Gastroesophageal sphincter (tissue), 4 donors: ENCODE results near the gene SLC1A2. TPM values are rescaled to one million over a fixed set of nuclear protein-coding genes. Genes with fewer than 3 reads are reported as not detected.

Source experiments
- ATAC-seq: fragments of 150-250 bp; one replicate; pipeline ENCODE4 v1.9.1; 2016; ENCODE audit warnings: mild to moderate bottlenecking, moderate library complexity
- H3K27ac ChIP-seq, 4 donors: fragments of 200-600 bp; sonication (generic) in 3 of 4; 1 replicate in 3 of 4; 2 replicates in 1 of 4; pipeline ENCODE4 v1.5.1; 2016 to 2019
- H3K27me3 ChIP-seq: fragments of 200-600 bp; sonication (generic); one replicate; pipeline ENCODE4 v1.5.1; 2019
- H3K36me3 ChIP-seq, 2 donors: fragments of 200-600 bp; sonication (generic); one replicate each; pipeline ENCODE4 v1.5.1; 2019; ENCODE audit warnings: control low read depth in 1 of 2
- H3K4me1 ChIP-seq, 3 donors: fragments of 200-600 bp; sonication (generic); 1 replicate in 2 of 3; 2 replicates in 1 of 3; pipeline ENCODE4 v1.5.1; 2016 to 2019; ENCODE audit warnings: control low read depth in 2 of 3
- H3K4me3 ChIP-seq, 2 donors: fragments of 200-600 bp; sonication (generic); one replicate each; pipeline ENCODE4 v1.5.1; 2019; ENCODE audit warnings: mild to moderate bottlenecking in 1 of 2, moderate library complexity in 1 of 2
- H3K9me3 ChIP-seq, 3 donors: fragments of 200-600 bp; sonication (generic); one replicate each; pipeline ENCODE4 v1.5.1; 2017 to 2019; ENCODE audit warnings: control low read depth in 2 of 3
- EP300 ChIP-seq: sonication (generic); formaldehyde crosslinking; IDR thresholded peaks from one replicate; pipeline ENCODE4 v1.6.1; 2017; ENCODE audit warnings: antibody characterized with exemption, mild to moderate bottlenecking
- POLR2A ChIP-seq, 2 donors: fragments of 450-650 bp; IDR thresholded peaks; one replicate each; pipeline ENCODE4 v1.6.1; 2017; ENCODE audit warnings: antibody characterized with exemption in 2 of 2, mild to moderate bottlenecking in 2 of 2, moderate library complexity in 1 of 2
- POLR2AphosphoS5 ChIP-seq: sonication (generic); formaldehyde crosslinking; IDR thresholded peaks from one replicate; pipeline ENCODE4 v1.6.1; 2017; ENCODE audit warnings: antibody characterized with exemption
- WGBS, 2 donors: methylation state at CpG; one replicate each; pipeline ENCODE4 v1.1.5; 2018; ENCODE audit warnings: low coverage in 1 of 2; 5-methylcytosine and 5-hydroxymethylcytosine counted together
- total RNA-seq, 4 donors: library from RNA; depleted of rRNA; stranded (reverse); fragments of >200 nt; gene quantifications; one replicate each; pipeline ENCODE4 v1.1.0, GENCODE V29; 2016
- TF ChIP-seq, protein P1 (sequence below), 4 experiments: fragments of 200-600 bp in 2 of 4; fragments of 450-650 bp in 2 of 4; sonication (generic) in 1 of 4; IDR thresholded peaks; one replicate each; pipeline ENCODE4 v1.5.1; 2017 to 2019; ENCODE audit warnings: antibody characterized with exemption in 4 of 4, mild to moderate bottlenecking in 2 of 4, moderate library complexity in 2 of 4

The SLC1A2 gene
- total RNA-seq, 4 donors from 2014 or later = 0.12 to 1.5 (median 0.40) TPM; not detected in 1

DNA sequence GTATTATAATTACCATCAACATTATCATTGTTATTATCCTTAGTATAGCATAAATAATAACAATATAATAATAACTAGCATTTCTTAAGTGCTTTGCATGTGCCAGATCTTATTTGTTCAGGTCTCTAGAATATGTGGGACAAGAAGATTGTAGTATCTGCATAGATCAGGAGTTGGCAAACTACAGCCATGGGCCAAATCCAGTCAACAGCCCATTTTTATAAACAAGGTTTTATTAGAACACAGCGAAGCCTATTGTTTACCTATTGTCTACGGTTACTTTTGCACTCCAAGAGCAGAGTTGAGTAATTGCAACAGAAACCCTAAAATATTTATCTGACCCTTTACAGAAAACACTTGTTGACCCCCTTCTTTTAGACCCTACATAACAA is 81.4 kb downstream of the SLC1A2 start:
- Histone ChIP-seq H3K27ac (no peak overlapping the region), H3K4me1 (no peaks in the 10 kb centered on the region), H3K27me3 (no peaks in the 10 kb centered on the region), H3K36me3 (no peaks in the 10 kb centered on the region), H3K4me3 (no peak overlapping the region), H3K9me3 (no peaks in the 10 kb centered on the region)
- ATAC-seq = no peak
- TF ChIP-seq, protein P1, sequence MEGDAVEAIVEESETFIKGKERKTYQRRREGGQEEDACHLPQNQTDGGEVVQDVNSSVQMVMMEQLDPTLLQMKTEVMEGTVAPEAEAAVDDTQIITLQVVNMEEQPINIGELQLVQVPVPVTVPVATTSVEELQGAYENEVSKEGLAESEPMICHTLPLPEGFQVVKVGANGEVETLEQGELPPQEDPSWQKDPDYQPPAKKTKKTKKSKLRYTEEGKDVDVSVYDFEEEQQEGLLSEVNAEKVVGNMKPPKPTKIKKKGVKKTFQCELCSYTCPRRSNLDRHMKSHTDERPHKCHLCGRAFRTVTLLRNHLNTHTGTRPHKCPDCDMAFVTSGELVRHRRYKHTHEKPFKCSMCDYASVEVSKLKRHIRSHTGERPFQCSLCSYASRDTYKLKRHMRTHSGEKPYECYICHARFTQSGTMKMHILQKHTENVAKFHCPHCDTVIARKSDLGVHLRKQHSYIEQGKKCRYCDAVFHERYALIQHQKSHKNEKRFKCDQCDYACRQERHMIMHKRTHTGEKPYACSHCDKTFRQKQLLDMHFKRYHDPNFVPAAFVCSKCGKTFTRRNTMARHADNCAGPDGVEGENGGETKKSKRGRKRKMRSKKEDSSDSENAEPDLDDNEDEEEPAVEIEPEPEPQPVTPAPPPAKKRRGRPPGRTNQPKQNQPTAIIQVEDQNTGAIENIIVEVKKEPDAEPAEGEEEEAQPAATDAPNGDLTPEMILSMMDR (IDR thresholded peaks at IDR 0.05) = no peak
- no peak for TF ChIP-seq POLR2A (IDR thresholded peaks at IDR 0.05)
- no peak for TF ChIP-seq EP300
- no peak for TF ChIP-seq POLR2AphosphoS5
- WGBS, 2 donors = 56 to 100% methylated on average over 1 to 2 of the region's 2 CpGs

DNA sequence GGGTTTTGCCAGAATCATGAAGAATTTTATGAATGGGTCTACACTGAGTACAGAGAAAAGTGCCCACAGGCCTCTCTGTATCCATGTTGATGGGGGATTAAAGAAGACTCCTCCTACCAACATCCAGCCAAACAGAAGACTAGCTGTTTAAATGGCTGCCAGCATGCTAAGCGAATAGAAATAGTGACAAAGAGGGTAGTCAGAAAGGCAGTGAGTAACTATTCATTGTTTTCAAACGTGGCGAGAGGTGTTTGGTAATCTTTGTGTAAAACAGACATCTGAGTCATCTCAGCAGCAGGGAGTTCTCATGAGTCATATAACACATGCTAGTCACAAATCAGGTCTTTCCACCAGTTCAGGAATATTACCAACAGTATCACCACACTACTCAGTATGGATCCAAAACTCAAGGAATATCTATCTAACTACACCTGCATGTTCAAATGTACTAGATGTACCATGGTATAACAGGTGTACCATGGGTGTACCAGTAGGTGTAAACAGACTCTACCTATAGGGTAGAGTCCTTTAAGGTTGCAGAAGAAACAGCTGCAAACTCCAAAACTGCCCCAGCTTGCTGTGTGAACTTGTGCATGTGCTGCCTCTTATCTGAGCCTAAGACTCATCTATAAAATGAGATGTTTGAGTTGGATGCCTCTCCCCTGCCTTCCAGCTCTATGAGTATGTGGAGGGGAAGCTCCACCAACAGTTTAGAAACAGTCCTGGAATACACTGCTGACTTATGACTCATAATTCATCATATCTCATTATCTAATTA is 82.0 kb downstream of the SLC1A2 start:
- H3K4me3 ChIP-seq = no peak overlapping the region
- no peaks in the 10 kb centered on the region for H3K27me3 ChIP-seq
- TF ChIP-seq, protein P1 (IDR thresholded peaks at IDR 0.05) = no peak
- TF ChIP-seq POLR2A (IDR thresholded peaks at IDR 0.05) = no peak
- TF ChIP-seq POLR2AphosphoS5 = no peak
- no peak for TF ChIP-seq EP300
- no peaks in the 10 kb centered on the region for H3K9me3 ChIP-seq
- peak; percentile 71 for ATAC-seq
- no peaks in the 10 kb centered on the region for H3K36me3 ChIP-seq
- WGBS, 2 donors = 12 to 43% methylated on average over 3 of the region's 3 CpGs
- no peaks in the 10 kb centered on the region for H3K4me1 ChIP-seq
- H3K27ac ChIP-seq = no peak overlapping the region

DNA sequence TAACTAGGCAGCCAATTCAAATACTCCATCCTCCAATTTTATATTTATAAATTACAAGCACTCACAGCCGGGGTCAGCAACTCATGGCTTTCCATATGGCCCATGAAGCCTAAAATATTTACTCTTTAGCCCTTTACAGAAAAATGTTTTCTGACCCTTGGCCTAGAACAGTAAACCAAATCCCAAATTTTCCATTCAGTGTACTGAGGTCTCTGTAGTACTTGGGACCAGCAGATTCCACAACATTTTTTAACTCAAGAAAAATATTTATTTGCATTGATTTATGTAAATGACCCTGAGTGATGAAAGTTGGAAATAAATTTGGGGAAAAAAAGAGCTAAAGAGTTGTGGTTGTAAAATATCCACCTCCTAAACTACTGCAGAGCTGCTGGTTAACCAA is 82.6 kb downstream of the SLC1A2 start:
- Histone ChIP-seq H3K4me1 (no peaks in the 10 kb centered on the region), H3K4me3 (no peak overlapping the region), H3K36me3 (no peaks in the 10 kb centered on the region), H3K9me3 (no peaks in the 10 kb centered on the region), H3K27ac (no peak overlapping the region), H3K27me3 (no peaks in the 10 kb centered on the region)
- WGBS, 2 donors = 50 to 57% methylated on average over 1 of the region's 1 CpG
- no peak for ATAC-seq
- TF ChIP-seq, protein P1 (IDR thresholded peaks at IDR 0.05) = no peak
- TF ChIP-seq POLR2A (IDR thresholded peaks at IDR 0.05) (no peak), EP300 (no peak), POLR2AphosphoS5 (no peak)

DNA sequence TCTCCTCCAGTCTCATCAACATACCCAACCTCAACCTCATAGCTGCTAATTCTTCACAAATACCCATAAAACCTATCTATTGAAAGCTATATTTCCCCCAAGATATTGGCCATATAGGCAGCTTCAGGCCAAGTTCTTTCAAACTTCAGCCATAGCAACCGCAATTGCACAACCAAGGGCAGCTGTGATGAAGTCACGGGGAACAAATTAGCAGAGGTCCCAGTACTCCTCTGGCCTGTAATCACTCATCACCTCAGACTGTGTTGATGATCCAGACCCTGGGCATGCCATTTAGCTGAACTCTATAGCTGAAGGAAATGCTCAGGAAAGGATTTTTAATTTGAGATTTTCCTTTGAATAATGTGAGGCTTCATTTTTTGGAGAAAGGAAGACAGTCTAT is 84.1 kb downstream of the SLC1A2 start:
- no peak for TF ChIP-seq EP300
- TF ChIP-seq POLR2AphosphoS5 = no peak
- 80 to 94% methylated on average over 1 to 2 of the region's 2 CpGs for WGBS, 2 donors
- Histone ChIP-seq H3K27me3 (no peaks in the 10 kb centered on the region), H3K4me3 (no peak overlapping the region), H3K4me1 (peaks cover 0 to 10% (median 0%) of the 10 kb centered on the region in 3 donors), H3K9me3 (no peaks in the 10 kb centered on the region), H3K27ac (no peak overlapping the region), H3K36me3 (no peaks in the 10 kb centered on the region)
- no peak for ATAC-seq

DNA sequence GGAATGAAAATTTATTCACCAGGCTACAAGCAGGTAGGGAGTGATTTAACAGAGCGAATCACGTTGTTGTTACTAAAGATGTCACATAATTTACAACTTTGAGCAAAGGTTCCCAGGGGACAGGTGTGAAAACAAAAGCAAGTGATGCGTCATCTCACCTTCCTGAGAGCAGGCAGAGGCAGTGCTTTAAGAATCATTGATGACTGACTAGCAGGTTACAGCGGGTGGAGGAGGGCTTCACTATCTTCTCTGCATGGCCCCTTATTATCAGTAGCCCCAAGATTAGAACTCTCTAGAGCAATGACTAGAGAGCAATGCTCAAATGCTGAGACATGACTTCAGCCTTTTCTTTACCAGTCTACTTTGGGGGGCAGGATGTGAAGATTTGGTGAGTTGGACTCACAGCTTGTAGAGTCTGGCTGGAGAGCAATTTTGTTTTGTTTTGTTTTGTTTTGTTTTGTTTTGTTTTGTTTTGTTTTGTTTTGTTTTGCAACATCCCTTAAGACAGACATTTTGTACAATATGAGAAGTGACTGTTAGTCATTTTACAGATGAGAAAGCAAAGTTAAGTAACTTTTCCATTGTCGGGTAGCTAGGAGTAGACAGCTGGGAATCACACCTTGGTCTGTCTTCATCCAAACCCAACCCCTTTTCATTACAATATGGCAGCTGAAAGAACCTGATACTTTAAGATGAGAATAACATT is 84.8 kb downstream of the SLC1A2 start:
- no peaks in the 10 kb centered on the region for H3K9me3 ChIP-seq
- H3K36me3 ChIP-seq = no peaks in the 10 kb centered on the region
- no peak overlapping the region for H3K27ac ChIP-seq
- WGBS, 2 donors = 72 to 100% methylated on average over 1 to 5 of the region's 5 CpGs
- ATAC-seq = no peak
- H3K4me1 ChIP-seq = peaks cover 0 to 10% (median 0%) of the 10 kb centered on the region in 3 donors
- H3K4me3 ChIP-seq = no peak overlapping the region
- no peak for TF ChIP-seq POLR2AphosphoS5
- no peak for TF ChIP-seq POLR2A (IDR thresholded peaks at IDR 0.05)
- TF ChIP-seq EP300 = no peak
- TF ChIP-seq, protein P1 (IDR thresholded peaks at IDR 0.05) = no peak
- H3K27me3 ChIP-seq = no peaks in the 10 kb centered on the region
